A549 (cell line): ENCODE measurements around the gene PSMD8.

ENCODE experiments used
- EP300 ChIP-seq, 2 experiments: fragments of >200 bp; sonication (Bioruptor Twin); formaldehyde crosslinking; IDR thresholded peaks; 2 replicates in 1 of 2; 3 replicates in 1 of 2; pipeline ENCODE4 v1.6.1; 2016 to 2017
- JUN ChIP-seq, 2 experiments: fragments of >200 bp; sonication (Bioruptor Twin); formaldehyde crosslinking; IDR thresholded peaks; 2 replicates in 1 of 2; 3 replicates in 1 of 2; pipeline ENCODE4 v1.6.1; 2016 to 2017
- MAFK ChIP-seq: fragments of 450-650 bp; IDR thresholded peaks from 2 replicates; pipeline ENCODE4 v1.6.1; 2014; ENCODE audit not compliant: partially characterized antibody
- POLR2A ChIP-seq: IDR thresholded peaks from 2 replicates; pipeline ENCODE4 v1.6.1; 2012; ENCODE audit warnings: mild to moderate bottlenecking, low read length
- TP53 ChIP-seq: fragments of 250-450 bp; sonication (Bioruptor Pico); IDR thresholded peaks from 2 replicates; pipeline ENCODE4 v1.5.0; 2021; ENCODE audit warnings: mild to moderate bottlenecking, moderate library complexity
- ZFP36 ChIP-seq: fragments of 450-650 bp; IDR thresholded peaks from 2 replicates; pipeline ENCODE4 v1.6.1; 2014; ENCODE audit warnings: borderline replicate concordance; ENCODE audit not compliant: partially characterized antibody
- TF ChIP-seq, protein P1 (sequence below): fragments of >200 bp; sonication (Bioruptor Twin); formaldehyde crosslinking; IDR thresholded peaks from 3 replicates; pipeline ENCODE4 v1.5.1; 2016
- TF ChIP-seq, protein P2 (sequence below): IDR thresholded peaks from 2 replicates; pipeline ENCODE4 v1.6.1; 2012
- TF ChIP-seq, protein P3 (sequence below): fragments of 250-450 bp; sonication (Bioruptor Pico); IDR thresholded peaks from 2 replicates; pipeline ENCODE4 v1.5.0; 2021; ENCODE audit warnings: mild to moderate bottlenecking, moderate library complexity, borderline replicate concordance
- TF ChIP-seq, protein P4 (sequence below): IDR thresholded peaks from 2 replicates; pipeline ENCODE4 v1.6.1; 2012

DNA sequence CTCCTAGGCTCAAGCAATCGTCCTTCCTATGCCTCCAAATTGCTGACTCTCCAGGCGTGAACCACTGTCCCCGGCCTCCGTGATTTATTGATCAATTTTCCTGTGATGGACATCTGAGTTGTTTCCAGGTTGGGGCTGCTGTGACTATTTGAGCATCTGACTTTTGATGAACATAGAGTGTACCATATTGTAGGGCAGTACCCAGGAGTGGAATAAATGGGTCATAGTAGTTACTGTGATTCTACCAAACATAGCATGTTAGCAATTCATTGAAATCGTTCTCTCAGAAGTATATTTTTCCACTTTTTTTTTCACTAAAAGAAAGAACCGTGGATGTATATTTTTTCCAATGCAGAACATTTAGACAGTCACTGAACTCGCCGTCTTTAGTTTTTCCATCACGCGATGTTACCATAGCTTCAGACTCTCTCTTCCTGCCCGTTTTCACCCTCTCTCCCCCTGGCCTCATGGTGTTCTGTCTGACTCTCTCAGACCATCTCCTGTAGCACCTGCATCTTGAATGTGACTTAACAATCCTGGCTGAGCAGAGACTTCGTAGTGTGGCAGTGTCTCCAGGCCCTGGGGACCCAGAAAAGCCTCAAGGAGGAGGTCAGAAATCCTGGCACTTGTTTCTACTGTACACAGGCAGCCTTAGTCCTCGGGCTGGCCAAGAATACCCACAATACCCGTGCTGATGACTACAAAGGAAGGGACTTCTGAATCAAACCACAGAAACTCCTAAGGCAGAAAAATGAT is 54.9 kb downstream of the PSMD8 start:
- TF ChIP-seq, protein P1, sequence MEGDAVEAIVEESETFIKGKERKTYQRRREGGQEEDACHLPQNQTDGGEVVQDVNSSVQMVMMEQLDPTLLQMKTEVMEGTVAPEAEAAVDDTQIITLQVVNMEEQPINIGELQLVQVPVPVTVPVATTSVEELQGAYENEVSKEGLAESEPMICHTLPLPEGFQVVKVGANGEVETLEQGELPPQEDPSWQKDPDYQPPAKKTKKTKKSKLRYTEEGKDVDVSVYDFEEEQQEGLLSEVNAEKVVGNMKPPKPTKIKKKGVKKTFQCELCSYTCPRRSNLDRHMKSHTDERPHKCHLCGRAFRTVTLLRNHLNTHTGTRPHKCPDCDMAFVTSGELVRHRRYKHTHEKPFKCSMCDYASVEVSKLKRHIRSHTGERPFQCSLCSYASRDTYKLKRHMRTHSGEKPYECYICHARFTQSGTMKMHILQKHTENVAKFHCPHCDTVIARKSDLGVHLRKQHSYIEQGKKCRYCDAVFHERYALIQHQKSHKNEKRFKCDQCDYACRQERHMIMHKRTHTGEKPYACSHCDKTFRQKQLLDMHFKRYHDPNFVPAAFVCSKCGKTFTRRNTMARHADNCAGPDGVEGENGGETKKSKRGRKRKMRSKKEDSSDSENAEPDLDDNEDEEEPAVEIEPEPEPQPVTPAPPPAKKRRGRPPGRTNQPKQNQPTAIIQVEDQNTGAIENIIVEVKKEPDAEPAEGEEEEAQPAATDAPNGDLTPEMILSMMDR = no peak
- TF ChIP-seq ZFP36 = no peak
- TF ChIP-seq TP53 (CRISPR knock-in tag) = no peak
- no peak for TF ChIP-seq MAFK
- TF ChIP-seq, protein P2, sequence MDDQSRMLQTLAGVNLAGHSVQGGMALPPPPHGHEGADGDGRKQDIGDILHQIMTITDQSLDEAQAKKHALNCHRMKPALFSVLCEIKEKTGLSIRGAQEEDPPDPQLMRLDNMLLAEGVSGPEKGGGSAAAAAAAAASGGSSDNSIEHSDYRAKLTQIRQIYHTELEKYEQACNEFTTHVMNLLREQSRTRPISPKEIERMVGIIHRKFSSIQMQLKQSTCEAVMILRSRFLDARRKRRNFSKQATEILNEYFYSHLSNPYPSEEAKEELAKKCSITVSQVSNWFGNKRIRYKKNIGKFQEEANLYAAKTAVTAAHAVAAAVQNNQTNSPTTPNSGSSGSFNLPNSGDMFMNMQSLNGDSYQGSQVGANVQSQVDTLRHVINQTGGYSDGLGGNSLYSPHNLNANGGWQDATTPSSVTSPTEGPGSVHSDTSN = no peak
- TF ChIP-seq, protein P3, sequence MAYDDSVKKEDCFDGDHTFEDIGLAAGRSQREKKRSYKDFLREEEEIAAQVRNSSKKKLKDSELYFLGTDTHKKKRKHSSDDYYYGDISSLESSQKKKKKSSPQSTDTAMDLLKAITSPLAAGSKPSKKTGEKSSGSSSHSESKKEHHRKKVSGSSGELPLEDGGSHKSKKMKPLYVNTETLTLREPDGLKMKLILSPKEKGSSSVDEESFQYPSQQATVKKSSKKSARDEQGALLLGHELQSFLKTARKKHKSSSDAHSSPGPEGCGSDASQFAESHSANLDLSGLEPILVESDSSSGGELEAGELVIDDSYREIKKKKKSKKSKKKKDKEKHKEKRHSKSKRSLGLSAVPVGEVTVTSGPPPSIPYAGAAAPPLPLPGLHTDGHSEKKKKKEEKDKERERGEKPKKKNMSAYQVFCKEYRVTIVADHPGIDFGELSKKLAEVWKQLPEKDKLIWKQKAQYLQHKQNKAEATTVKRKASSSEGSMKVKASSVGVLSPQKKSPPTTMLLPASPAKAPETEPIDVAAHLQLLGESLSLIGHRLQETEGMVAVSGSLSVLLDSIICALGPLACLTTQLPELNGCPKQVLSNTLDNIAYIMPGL = no peak
- TF ChIP-seq EP300 (IDR thresholded peaks at IDR 0.05) = no peak
- no peak for TF ChIP-seq JUN (IDR thresholded peaks at IDR 0.05)
- TF ChIP-seq, protein P4, sequence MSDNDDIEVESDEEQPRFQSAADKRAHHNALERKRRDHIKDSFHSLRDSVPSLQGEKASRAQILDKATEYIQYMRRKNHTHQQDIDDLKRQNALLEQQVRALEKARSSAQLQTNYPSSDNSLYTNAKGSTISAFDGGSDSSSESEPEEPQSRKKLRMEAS = no peak
- TF ChIP-seq POLR2A = no peak
